GM18505 (cell line): ENCODE measurements around the gene ADGRD1.

Experiments used
- ATAC-seq: cut with Tn5 transposase; IDR thresholded peaks from one replicate; pipeline ENCODE4 v1.9.1; 2021; ENCODE audit not compliant: unreplicated experiment
- POLR2A ChIP-seq: IDR thresholded peaks from 4 replicates; pipeline ENCODE4 v1.6.1; 2011; ENCODE audit warnings: borderline replicate concordance; ENCODE audit not compliant: insufficient read depth, insufficient read length; ENCODE audit errors: extremely low read depth

ADGRD1 gene

GRCh38 chr12:131171029-131171428, 217.3 kb downstream of the ADGRD1 start:
- ATAC-seq = no peak
- no peak for TF ChIP-seq POLR2A

DNA sequence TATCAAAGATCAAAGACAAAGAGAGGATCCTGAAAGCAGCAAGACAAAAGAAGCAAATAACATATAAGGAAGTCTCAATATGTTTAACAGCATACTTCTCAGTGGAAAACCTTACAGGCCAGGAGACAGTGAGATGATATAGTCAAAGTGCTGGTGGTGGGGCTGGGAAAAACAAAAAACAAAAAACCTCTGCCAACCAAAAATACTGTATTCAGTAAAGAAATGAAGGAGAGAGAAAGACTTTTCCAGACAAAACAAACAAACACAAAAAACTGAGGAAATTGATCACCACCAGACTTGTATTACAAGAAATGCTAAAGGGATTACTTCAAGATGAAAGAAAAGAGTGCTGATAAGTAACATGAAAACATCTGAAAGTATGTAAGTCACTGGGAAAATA, 221.2 kb downstream of the ADGRD1 start:
- no peak for ATAC-seq
- TF ChIP-seq POLR2A = no peak

- ATAC-seq = no peak
- TF ChIP-seq POLR2A = no peak
Observed at GRCh38 chr12:131176266-131176665, 222.6 kb downstream of the ADGRD1 start.

DNA sequence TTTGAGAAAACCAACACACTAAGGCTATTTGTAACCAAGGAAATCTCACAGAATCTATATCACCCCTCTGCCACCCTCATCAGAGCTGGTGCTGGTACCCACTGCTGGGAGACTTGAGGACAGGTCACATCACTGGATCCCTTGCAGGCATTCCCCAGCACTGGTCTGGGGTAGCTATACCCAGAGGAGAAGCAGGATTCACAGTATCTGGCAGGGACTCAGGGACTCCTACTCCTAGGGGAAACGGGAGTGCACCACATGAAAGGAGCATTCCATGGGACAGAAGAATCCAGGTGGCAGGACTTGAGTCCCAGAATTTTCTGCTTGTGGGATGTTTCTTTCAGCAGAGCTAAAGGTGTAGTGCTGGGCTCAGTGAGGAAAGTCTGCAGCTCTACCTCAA, 223.2 kb downstream of the ADGRD1 start:
- TF ChIP-seq POLR2A = no peak

GRCh38 chr12:131177599-131177998, 223.9 kb downstream of the ADGRD1 start:
- no peak for ATAC-seq

More for the DNA sequence above, 223.2 kb downstream of the ADGRD1 start:
- ATAC-seq = no peak

GRCh38 chr12:131187602-131188001, 233.9 kb downstream of the ADGRD1 start:
- no peak for ATAC-seq
- TF ChIP-seq POLR2A = no peak

More at GRCh38 chr12:131177599-131177998, 223.9 kb downstream of the ADGRD1 start:
- no peak for TF ChIP-seq POLR2A

- TF ChIP-seq POLR2A = no peak
- no peak for ATAC-seq
Observed at GRCh38 chr12:131188131-131189050, 234.7 kb downstream of the ADGRD1 start.

DNA sequence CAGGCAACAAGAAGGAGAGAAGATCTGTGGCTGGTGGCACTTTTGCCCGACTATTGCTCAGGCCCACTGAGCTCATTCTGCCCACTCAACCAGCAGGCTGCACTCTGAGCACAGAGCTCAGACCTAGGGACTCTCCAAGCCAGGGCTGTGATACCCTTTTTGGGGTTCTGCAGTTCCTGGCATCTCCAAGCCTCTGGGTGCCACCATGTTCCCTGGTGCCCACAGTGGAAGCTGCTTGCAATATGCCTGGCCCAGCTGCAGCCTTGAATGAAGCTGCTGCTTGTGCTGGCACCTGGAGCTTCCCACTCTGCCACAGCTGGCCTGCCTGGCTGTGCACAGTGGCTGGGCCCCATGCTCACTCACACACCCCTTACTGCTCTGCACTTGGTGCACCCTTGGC, 236.1 kb downstream of the ADGRD1 start:
- no peak for TF ChIP-seq POLR2A
- no peak for ATAC-seq

DNA sequence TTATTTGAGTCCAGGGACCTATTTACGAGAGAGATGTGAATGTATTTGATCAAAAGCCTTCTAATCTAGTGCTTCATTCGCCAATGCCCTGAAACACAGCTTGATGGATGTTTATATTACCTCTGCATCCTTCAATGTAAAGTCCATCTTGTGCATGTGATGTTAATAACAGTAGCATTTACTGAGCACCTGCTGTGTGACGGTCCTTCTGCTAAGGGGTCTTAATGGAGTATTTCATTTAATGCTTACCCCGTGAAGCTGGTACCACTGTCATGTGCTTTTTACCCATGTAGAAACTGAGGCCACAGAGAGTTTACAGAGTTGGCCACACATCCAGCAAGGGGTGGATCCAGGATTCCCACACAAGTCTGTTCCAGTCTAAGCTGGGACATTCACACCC, 237.3 kb downstream of the ADGRD1 start:
- no peak for ATAC-seq
- TF ChIP-seq POLR2A = no peak
